ENCODE measurements around the gene C1GALT1.
"Not testable (repeated sequence)": the region's sequence is repeated elsewhere in the genome, so short reads cannot be mapped to it uniquely, and the experiment has no call there.

The C1GALT1 gene

GRCh38 chr7:7182156-7183060 is at the start of gene C1GALT1:
TSS of gene C1GALT1 (plus strand) at chr7:7182544. CDS start at chr7:7234320, 51,776 bp downstream.
- DNase-seq = peak; percentile 92

GRCh38 chr7:7134046-7134445 is 48.3 kb upstream of the C1GALT1 start:
- no peak for DNase-seq

- DNase-seq = no peak
These were observed 47.3 kb upstream of the C1GALT1 start for GRCh38 chr7:7135074-7135473.

GRCh38 chr7:7135924-7136323 is 46.4 kb upstream of the C1GALT1 start:
- not testable (repeated sequence) for DNase-seq

GRCh38 chr7:7136466-7137381 is 45.6 kb upstream of the C1GALT1 start:
- no peak for DNase-seq

GRCh38 chr7:7138897-7139296 is 43.4 kb upstream of the C1GALT1 start:
- DNase-seq = no peak

GRCh38 chr7:7143404-7143803 is 38.9 kb upstream of the C1GALT1 start:
- DNase-seq = not testable (repeated sequence)

GRCh38 chr7:7145151-7145550 is 37.2 kb upstream of the C1GALT1 start:
- not testable (repeated sequence) for DNase-seq

- DNase-seq = no peak
These were observed 35.5 kb upstream of the C1GALT1 start for GRCh38 chr7:7146837-7147236.

- DNase-seq = no peak
These were observed 33.4 kb upstream of the C1GALT1 start for GRCh38 chr7:7148798-7149481.

- no peak for DNase-seq
These were observed 31.1 kb upstream of the C1GALT1 start for GRCh38 chr7:7151285-7151684.

GRCh38 chr7:7151865-7152264 is 30.5 kb upstream of the C1GALT1 start:
- DNase-seq = no peak

GRCh38 chr7:7152315-7152714 is 30.0 kb upstream of the C1GALT1 start:
- DNase-seq = no peak

- not testable (repeated sequence) for DNase-seq
These were observed 28.0 kb upstream of the C1GALT1 start for GRCh38 chr7:7154355-7154754.

GRCh38 chr7:7156663-7157062 is 25.7 kb upstream of the C1GALT1 start:
- no peak for DNase-seq

- peak; percentile 64 for DNase-seq
These were observed 25.0 kb upstream of the C1GALT1 start for GRCh38 chr7:7157177-7157886.

- no peak for DNase-seq
These were observed 24.5 kb upstream of the C1GALT1 start for GRCh38 chr7:7157887-7158271.

- DNase-seq = no peak
These were observed 23.2 kb upstream of the C1GALT1 start for GRCh38 chr7:7159063-7159658.

GRCh38 chr7:7164591-7164990 is 17.8 kb upstream of the C1GALT1 start:
- no peak for DNase-seq

GRCh38 chr7:7165372-7165771 is 17.0 kb upstream of the C1GALT1 start:
- DNase-seq = no peak

- DNase-seq = no peak
These were observed 16.0 kb upstream of the C1GALT1 start for GRCh38 chr7:7166318-7166717.

- DNase-seq = no peak
These were observed 13.0 kb upstream of the C1GALT1 start for GRCh38 chr7:7169296-7169695.

All from amniotic stem cell (primary cell).